ENCODE results near the gene BORCS5.

GRCh38 chr12:12397184-12397583, 40.3 kb downstream of the BORCS5 start:
- TF ChIP-seq CTCF (IDR thresholded peaks at IDR 0.05) (no peak), POLR2A (IDR thresholded peaks at IDR 0.05) (no peak)

Measured in uterus (tissue), 2 donors.